Naive thymus-derived CD4-positive, alpha-beta T cell (primary cell): ENCODE measurements around the gene CIAO2B. TPM values are rescaled to one million over a fixed set of nuclear protein-coding genes. Genes with fewer than 3 reads are reported as not detected.
"Not testable (repeated sequence)": the region's sequence is repeated elsewhere in the genome, so short reads cannot be mapped to it uniquely, and the experiment has no call there.

Experiments
- ATAC-seq: fragments of 150-1000 bp; cut with Tn5 transposase; 2 replicates; pipeline ENCODE4 v1.10.0; 2021; ENCODE audit warnings: mild to moderate bottlenecking, moderate library complexity
- CTCF ChIA-PET: fragments of 350-600 bp; sonication (Branson Sonifier 250); formaldehyde crosslinking; loops from one replicate; lab custom pipeline; 2021; ENCODE audit warnings: antibody characterized with exemption; lab: Charles Lee
- POLR2A ChIA-PET: fragments of 350-600 bp; sonication (Branson Sonifier 250); formaldehyde crosslinking; loops from one replicate; lab custom pipeline; 2021; ENCODE audit warnings: antibody characterized with exemption, inconsistent platforms; lab: Charles Lee
- DNase-seq, 9 donors: peaks; one replicate each; pipeline versions ENCODE4 v3.0.0 to v3.0.0-alpha.2; 2020 to 2022; ENCODE audit warnings: mixed read lengths in 1 of 9
- H3K27ac ChIP-seq: one replicate; pipeline ENCODE4 v1.7.0; 2013; ENCODE audit warnings: mild to moderate bottlenecking, low read depth, low read length, moderate library complexity
- H3K27me3 ChIP-seq, 2 donors: one replicate each; pipeline ENCODE4 v1.7.0; 2013; ENCODE audit warnings: low read length in 2 of 2, mild to moderate bottlenecking in 2 of 2, moderate library complexity in 2 of 2; ENCODE audit not compliant: control insufficient read depth in 2 of 2, insufficient read depth in 2 of 2
- H3K36me3 ChIP-seq, 3 experiments: 1 replicate in 2 of 3; 2 replicates in 1 of 3; pipeline ENCODE4 v1.7.0; 2013; ENCODE audit warnings: low read length in 3 of 3, mild to moderate bottlenecking in 3 of 3, moderate library complexity in 1 of 3; ENCODE audit not compliant: insufficient read depth in 3 of 3, control insufficient read depth in 2 of 3
- H3K4me1 ChIP-seq, 2 donors: one replicate each; pipeline ENCODE4 v1.7.0; 2013; ENCODE audit warnings: low read length in 2 of 2, mild to moderate bottlenecking in 2 of 2, moderate library complexity in 1 of 2; ENCODE audit not compliant: control insufficient read depth in 2 of 2, insufficient read depth in 2 of 2
- H3K4me3 ChIP-seq: 2 replicates; pipeline ENCODE4 v1.7.0; 2013; ENCODE audit warnings: mild to moderate bottlenecking, low read length
- H3K9me3 ChIP-seq, 3 experiments: 1 replicate in 2 of 3; 2 replicates in 1 of 3; pipeline ENCODE4 v1.7.0; 2013; ENCODE audit warnings: low read length in 3 of 3; ENCODE audit not compliant: control insufficient read depth in 2 of 3
- H3K27ac Mint-ChIP-seq, 9 donors: one replicate each; pipeline ENCODE4 v1.8.0; 2020 to 2022; ENCODE audit warnings: mixed read lengths in 9 of 9, mild to moderate bottlenecking in 8 of 9, moderate library complexity in 5 of 9, inconsistent platforms in 2 of 9
- H3K27me3 Mint-ChIP-seq, 5 donors: one replicate each; pipeline ENCODE4 v1.8.0; 2021 to 2022; ENCODE audit warnings: mixed read lengths in 5 of 5, mild to moderate bottlenecking in 1 of 5
- H3K36me3 Mint-ChIP-seq, 5 donors: one replicate each; pipeline ENCODE4 v1.8.0; 2020 to 2022; ENCODE audit warnings: mixed read lengths in 5 of 5, mild to moderate bottlenecking in 3 of 5, inconsistent platforms in 1 of 5
- H3K4me1 Mint-ChIP-seq, 7 donors: one replicate each; pipeline ENCODE4 v1.8.0; 2020 to 2022; ENCODE audit warnings: mixed read lengths in 7 of 7, mild to moderate bottlenecking in 3 of 7, inconsistent platforms in 1 of 7
- H3K4me3 Mint-ChIP-seq, 10 donors: one replicate each; pipeline ENCODE4 v1.8.0; 2020 to 2022; ENCODE audit warnings: mild to moderate bottlenecking in 10 of 10, mixed read lengths in 10 of 10, moderate library complexity in 6 of 10, inconsistent platforms in 2 of 10
- H3K9me3 Mint-ChIP-seq, 11 donors: one replicate each; pipeline ENCODE4 v1.8.0; 2020 to 2022; ENCODE audit warnings: mixed read lengths in 11 of 11, mild to moderate bottlenecking in 4 of 11, inconsistent platforms in 1 of 11, moderate library complexity in 1 of 11
- intact Hi-C, 2 donors: fragments of 100-400 bp; cut with micrococcal nuclease; formaldehyde crosslinking; loops; one replicate each; pipeline ENCODE4 v1.15.1; 2023
- polyA plus RNA-seq, 2 donors: library from polyadenylated mRNA; unstranded; fragments of 300-500 nt; fragmentation: Illumina TruSeq; gene quantifications; one replicate each; pipeline ENCODE4 v1.2.3, GENCODE V29; 2021
- total RNA-seq, 6 experiments: library from RNA in 5 of 6; stranded (reverse) in 5 of 6; gene quantifications; 1 replicate in 5 of 6; 2 replicates in 1 of 6; pipeline ENCODE4 v1.2.3 and lab custom pipeline; 2021 to 2026

CIAO2B gene
- total and polyA plus RNA-seq, 7 experiments from 2014 or later: 47.0 to 116 (median 61.6) TPM

GRCh38 chr16:66899310-66899944, 34.8 kb downstream of the CIAO2B start:
- Histone ChIP-seq H3K36me3 (no peaks in the 10 kb centered on the region), H3K27me3 (no peaks in the 10 kb centered on the region), H3K27ac (no peak overlapping the region), H3K4me1 (no peaks in the 10 kb centered on the region), H3K4me3 (no peak overlapping the region), H3K9me3 (no peaks in the 10 kb centered on the region)
- Mint-ChIP-seq H3K27ac (no peak overlapping the region), H3K9me3 (no peaks in the 10 kb centered on the region), H3K4me1 (peaks cover 0 to 12% (median 3%) of the 10 kb centered on the region in 7 donors), H3K27me3 (no peaks in the 10 kb centered on the region), H3K4me3 (no peak overlapping the region), H3K36me3 (no peaks in the 10 kb centered on the region)
- no peak for DNase-seq
- intact Hi-C loops: loop anchor here in 1 of 2 donors (5.0 to 10.0 kb wide), 2 partner anchors 48 to 115 kb away; no protein-coding TSS in a partner anchor
- ATAC-seq: no peak
- ChIA-PET POLR2A (no interaction called here), CTCF (no interaction called here)

GRCh38 chr16:66898933-66899309, 35.3 kb downstream of the CIAO2B start:
- no peak overlapping the region for H3K27ac Mint-ChIP-seq
- no peak overlapping the region for H3K27ac ChIP-seq
- DNase-seq (no peak), ATAC-seq (no peak)
- no peak overlapping the region for H3K4me3 Mint-ChIP-seq
- intact Hi-C loops: loop anchor here in 1 of 2 donors (5.0 to 10.0 kb wide), 2 partner anchors 48 to 116 kb away; no protein-coding TSS in a partner anchor
- no peaks in the 10 kb centered on the region for H3K9me3 ChIP-seq
- peaks cover 0 to 13% (median 3%) of the 10 kb centered on the region in 7 donors for H3K4me1 Mint-ChIP-seq
- POLR2A ChIA-PET: interaction anchor here (1.3 kb wide), 1 partner anchor 16 kb away, joined by 3 read pairs; no protein-coding TSS in a partner anchor
- no peaks in the 10 kb centered on the region for H3K36me3 ChIP-seq
- H3K9me3 Mint-ChIP-seq: no peaks in the 10 kb centered on the region
- no peaks in the 10 kb centered on the region for H3K27me3 ChIP-seq
- H3K36me3 Mint-ChIP-seq: no peaks in the 10 kb centered on the region
- no peaks in the 10 kb centered on the region for H3K4me1 ChIP-seq
- no peaks in the 10 kb centered on the region for H3K27me3 Mint-ChIP-seq
- CTCF ChIA-PET: no interaction called here
- no peak overlapping the region for H3K4me3 ChIP-seq

GRCh38 chr16:66898207-66898606, 36.0 kb downstream of the CIAO2B start:
- Mint-ChIP-seq H3K9me3 (no peaks in the 10 kb centered on the region), H3K4me3 (no peak overlapping the region), H3K27ac (no peak overlapping the region), H3K27me3 (no peaks in the 10 kb centered on the region), H3K36me3 (peaks cover 0 to under 1% (median 0%) of the 10 kb centered on the region in 5 donors), H3K4me1 (peaks cover 0 to 15% (median 5%) of the 10 kb centered on the region in 7 donors)
- intact Hi-C loops: loop anchor here in 1 of 2 donors (5.0 to 10.0 kb wide), 2 partner anchors 49 to 117 kb away; no protein-coding TSS in a partner anchor
- no peak overlapping the region for H3K4me3 ChIP-seq
- DNase-seq: no peak
- no peak overlapping the region for H3K27ac ChIP-seq
- ChIA-PET POLR2A (interaction anchor here (1.0 to 1.3 kb wide), 2 partner anchors 16 to 17 kb away, joined by 3 read pairs; partner anchors contain the start of gene PDP2), CTCF (no interaction called here)
- H3K9me3 ChIP-seq: no peaks in the 10 kb centered on the region
- H3K36me3 ChIP-seq: no peaks in the 10 kb centered on the region
- ATAC-seq: no peak
- no peaks in the 10 kb centered on the region for H3K27me3 ChIP-seq
- no peaks in the 10 kb centered on the region for H3K4me1 ChIP-seq

- ATAC-seq, DNase-seq, H3K27me3 Mint-ChIP-seq, H3K4me3 Mint-ChIP-seq, H3K9me3 ChIP-seq, H3K4me1 ChIP-seq, H3K4me3 ChIP-seq, H3K27ac ChIP-seq, H3K36me3 Mint-ChIP-seq, H3K27me3 ChIP-seq, H3K9me3 Mint-ChIP-seq, H3K36me3 ChIP-seq, H3K27ac Mint-ChIP-seq: not testable (repeated sequence)
- H3K4me1 Mint-ChIP-seq: peaks cover 0 to 24% (median 12%) of the 10 kb centered on the region in 7 donors
- ChIA-PET POLR2A (interaction anchor here (0.7 to 0.9 kb wide), 2 partner anchors 36 to 37 kb away, joined by 3 read pairs; no protein-coding TSS in a partner anchor), CTCF (interaction anchor here (0.6 kb wide), 1 partner anchor 227 kb away, joined by 6 read pairs; no protein-coding TSS in a partner anchor)
- intact Hi-C loops: loop anchor here in 1 of 2 donors (5.0 to 10.0 kb wide), 2 partner anchors 51 to 118 kb away; no protein-coding TSS in a partner anchor
Measured at GRCh38 chr16:66896682-66897081, 37.5 kb downstream of the CIAO2B start.

- Histone ChIP-seq H3K27ac (no peak overlapping the region), H3K4me1 (peaks cover 0 to 3% of the 10 kb centered on the region in 2 donors), H3K4me3 (no peak overlapping the region), H3K27me3 (no peaks in the 10 kb centered on the region), H3K9me3 (no peaks in the 10 kb centered on the region), H3K36me3 (no peaks in the 10 kb centered on the region)
- Mint-ChIP-seq H3K4me1 (peaks cover 0 to 28% (median 12%) of the 10 kb centered on the region in 7 donors), H3K4me3 (no peak overlapping the region), H3K27me3 (no peaks in the 10 kb centered on the region), H3K9me3 (peaks cover 0 to 2% (median 0%) of the 10 kb centered on the region in 11 donors), H3K36me3 (peaks cover 0 to 5% (median 0%) of the 10 kb centered on the region in 5 donors), H3K27ac (peak overlapping the region in 1 of 9 donors; percentile 56)
- ATAC-seq (no peak), DNase-seq (no peak)
- CTCF ChIA-PET: interaction anchor here (1.5 kb wide), 1 partner anchor 23 kb away, joined by 4 read pairs; no protein-coding TSS in a partner anchor
- intact Hi-C loops: loop anchor here (1.0 to 10.0 kb wide), 4 partner anchors 29 to 119 kb away; partner anchors contain the start of gene RRAD (in 1 of the 2)
- POLR2A ChIA-PET: interaction anchor here (0.7 kb wide), 1 partner anchor 36 kb away, joined by 3 read pairs; no protein-coding TSS in a partner anchor
Measured at GRCh38 chr16:66895999-66896398, 38.2 kb downstream of the CIAO2B start.

- Histone ChIP-seq H3K4me1 (peaks cover 0 to 3% of the 10 kb centered on the region in 2 donors), H3K27ac (no peak overlapping the region), H3K4me3 (no peak overlapping the region), H3K36me3 (no peaks in the 10 kb centered on the region), H3K27me3 (no peaks in the 10 kb centered on the region), H3K9me3 (no peaks in the 10 kb centered on the region)
- DNase-seq: no peak
- no peaks in the 10 kb centered on the region for H3K27me3 Mint-ChIP-seq
- ChIA-PET CTCF (interaction anchor here (0.7 to 1.5 kb wide), 3 partner anchors 23 to 28 kb away, joined by 3 to 4 read pairs (median 4); partner anchors contain the start of gene CDH16), POLR2A (no interaction called here)
- peaks cover 0 to 2% (median 0%) of the 10 kb centered on the region in 11 donors for H3K9me3 Mint-ChIP-seq
- H3K27ac Mint-ChIP-seq: peak overlapping the region in 3 of 9 donors; percentile 34 to 56 (median 51)
- H3K4me3 Mint-ChIP-seq: no peak overlapping the region
- intact Hi-C loops: loop anchor here (1.0 to 10.0 kb wide), 4 partner anchors 30 to 119 kb away; partner anchors contain the start of gene RRAD (in 1 of the 2)
- H3K36me3 Mint-ChIP-seq: peaks cover 0 to 5% (median 0%) of the 10 kb centered on the region in 5 donors
- H3K4me1 Mint-ChIP-seq: peaks cover 0 to 28% (median 12%) of the 10 kb centered on the region in 7 donors
- no peak for ATAC-seq
Measured at GRCh38 chr16:66895689-66895979, 38.6 kb downstream of the CIAO2B start.
